ENCODE results near the gene DNAJC9. TPM values are rescaled to one million over a fixed set of nuclear protein-coding genes. Genes with fewer than 3 reads are reported as not detected.
A peak's percentile ranks its signal among the peaks of the same experiment; 100 is the strongest.

Gene DNAJC9
- polyA plus RNA-seq, 6 donors from 2014 or later = 20.7 to 33.2 (median 24.6) TPM

DNA sequence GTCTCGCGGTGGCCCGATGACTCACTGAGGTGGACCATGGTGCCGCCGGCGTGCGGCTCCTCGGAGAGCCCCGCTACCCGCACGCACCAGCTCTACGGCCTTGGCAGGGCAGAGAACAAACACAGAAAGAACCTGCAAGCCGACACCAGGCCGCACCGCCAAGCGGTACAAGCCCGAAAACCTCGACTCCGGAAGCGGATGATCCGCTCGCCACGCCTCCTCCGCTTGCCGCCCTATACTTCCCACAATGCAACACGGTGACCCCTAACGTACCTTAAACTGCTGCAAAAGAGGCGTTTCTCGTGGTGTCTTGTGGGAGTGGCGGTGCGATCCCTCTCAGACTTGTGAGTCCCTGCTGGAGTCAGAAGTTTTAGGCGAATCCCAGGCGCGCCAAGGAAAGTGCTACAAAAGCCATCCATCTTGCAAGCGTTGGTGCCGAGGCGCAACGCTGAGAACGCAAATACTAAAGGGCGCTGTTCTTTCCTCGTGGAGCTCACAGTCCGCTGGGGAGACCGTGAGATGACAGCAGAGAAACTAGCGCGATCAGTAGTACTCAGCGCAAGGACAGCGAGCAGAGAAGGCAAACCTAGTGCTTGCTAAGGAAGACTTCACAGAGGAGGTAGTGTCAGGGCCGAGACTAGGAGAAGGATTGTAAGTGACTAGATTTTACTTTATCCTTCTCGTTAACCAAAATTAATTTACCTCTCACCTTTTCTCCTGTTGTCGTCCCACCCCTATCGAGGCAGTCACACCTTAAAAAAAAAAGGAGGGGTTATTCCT lies 5.6 kb upstream of the DNAJC9 start, which contains the start of gene MRPS16:
Gene MRPS16, minus strand, starts transcription at position 200 of the 780 bp plus-strand sequence. Its CDS starts 162 bp downstream, at position 38.
- Mint-ChIP-seq H3K27me3 (no peaks in the 10 kb centered on the region), H3K4me3 (peak within 1 kb of the TSS; percentile 96 to 99 (median 98)), H3K27ac (peak within 1 kb of the TSS; percentile 89 to 98 (median 96)), H3K9me3 (no peaks in the 10 kb centered on the region), H3K4me1 (peaks cover 10 to 45% (median 32%) of the 10 kb centered on the region in 3 donors), H3K36me3 (no peaks in the 10 kb centered on the region)
- peak; percentile 93 for DNase-seq
- peak; percentile 89 to 92 for ATAC-seq (ENCODE audit: low read depth in 2 of 2)

- Mint-ChIP-seq H3K27me3 (no peaks in the 10 kb centered on the region), H3K27ac (peak overlapping the region; percentile 89 to 98 (median 96)), H3K4me1 (peaks cover 10 to 52% (median 38%) of the 10 kb centered on the region in 3 donors), H3K4me3 (peak overlapping the region; percentile 96 to 99 (median 98)), H3K9me3 (no peaks in the 10 kb centered on the region), H3K36me3 (no peaks in the 10 kb centered on the region)
- ATAC-seq (ENCODE audit: low read depth in 2 of 2) = peak in 1 of 2 donors; percentile 46
- no peak for DNase-seq
Measured at GRCh38 chr10:73251683-73252444, 4.8 kb upstream of the DNAJC9 start.

- Mint-ChIP-seq H3K9me3 (no peaks in the 10 kb centered on the region), H3K36me3 (peaks cover 0 to 3% of the 10 kb centered on the region in 2 donors), H3K27me3 (no peaks in the 10 kb centered on the region), H3K4me1 (peaks cover 15 to 82% (median 53%) of the 10 kb centered on the region in 3 donors), H3K4me3 (peak overlapping the region in 6 of 8 donors; percentile 22 to 96 (median 95)), H3K27ac (peak overlapping the region; percentile 12 to 93 (median 82))
- DNase-seq = no peak
- ATAC-seq (ENCODE audit: low read depth in 2 of 2) = no peak
Measured at GRCh38 chr10:73248259-73248724, 1.2 kb upstream of the DNAJC9 start.

GRCh38 chr10:73247509-73248258 lies 629 bp upstream of the DNAJC9 start:
- Mint-ChIP-seq H3K4me3 (peak overlapping the region; percentile 90 to 99 (median 96)), H3K36me3 (peaks cover 0 to 5% of the 10 kb centered on the region in 2 donors), H3K4me1 (peaks cover 15 to 76% (median 50%) of the 10 kb centered on the region in 3 donors), H3K27me3 (no peaks in the 10 kb centered on the region), H3K9me3 (no peaks in the 10 kb centered on the region), H3K27ac (peak overlapping the region; percentile 88 to 98 (median 96))
- no peak for DNase-seq
- no peak for ATAC-seq (ENCODE audit: low read depth in 2 of 2)

DNA sequence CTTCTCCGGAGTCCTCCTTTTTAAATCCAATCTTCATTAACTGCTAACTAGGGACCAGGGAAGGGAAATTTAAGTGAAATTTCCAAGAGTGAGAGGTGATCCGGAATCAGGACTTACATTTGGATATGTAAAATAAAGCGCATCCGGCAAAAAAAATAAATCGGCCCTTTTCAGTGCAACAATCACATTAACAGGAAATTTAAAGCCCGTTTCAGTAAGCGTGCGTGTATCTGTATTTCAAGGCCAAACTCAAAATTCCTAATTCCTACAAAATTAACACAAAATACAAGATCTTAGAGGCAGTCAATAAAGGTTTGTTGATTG lies 771 bp downstream of the DNAJC9 start:
- H3K4me1 Mint-ChIP-seq = peaks cover 10 to 64% (median 39%) of the 10 kb centered on the region in 3 donors
- H3K27ac Mint-ChIP-seq = peak overlapping the region; percentile 88 to 98 (median 96)
- no peaks in the 10 kb centered on the region for H3K9me3 Mint-ChIP-seq

DNA sequence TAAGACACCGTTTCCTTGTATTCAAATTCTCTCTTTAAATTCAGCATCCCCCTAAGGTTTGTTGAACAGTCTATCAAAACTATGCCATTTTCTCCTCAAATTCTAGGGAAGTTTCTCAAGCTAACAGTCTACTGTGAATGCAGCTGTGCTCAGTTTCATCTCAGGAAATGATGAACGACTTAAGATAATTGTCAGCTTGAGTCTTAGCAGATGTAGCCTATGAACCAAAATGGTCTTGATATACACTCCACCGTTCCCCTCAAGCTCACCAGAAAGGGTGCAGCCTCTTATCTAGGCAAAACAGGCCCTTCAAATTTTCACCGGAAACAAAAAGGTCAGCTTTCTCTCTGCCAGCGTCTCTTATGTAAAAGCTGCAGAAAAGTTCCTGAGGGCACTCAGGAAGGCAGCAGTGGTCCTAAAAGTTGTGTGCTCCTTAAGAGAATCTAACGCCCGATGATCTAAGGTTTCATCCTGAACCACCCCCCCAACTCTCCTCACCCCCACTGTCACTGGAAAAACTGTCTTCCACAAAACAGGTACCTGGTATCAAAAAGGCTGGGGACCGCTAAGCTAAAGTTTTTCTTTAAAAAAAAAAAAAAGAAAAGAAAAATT lies 2.1 kb downstream of the DNAJC9 start:
- Mint-ChIP-seq H3K36me3 (peaks cover 0 to 5% of the 10 kb centered on the region in 2 donors), H3K4me1 (peaks cover 6 to 52% (median 29%) of the 10 kb centered on the region in 3 donors), H3K27ac (peak overlapping the region in 3 of 6 donors; percentile 28 to 82 (median 42)), H3K9me3 (no peaks in the 10 kb centered on the region), H3K4me3 (peak overlapping the region in 3 of 8 donors; percentile 18 to 96 (median 20)), H3K27me3 (no peaks in the 10 kb centered on the region)
- no peak for ATAC-seq (ENCODE audit: low read depth in 2 of 2)
- no peak for DNase-seq

More for the DNA sequence above, 771 bp downstream of the DNAJC9 start:
- peaks cover 0 to 5% of the 10 kb centered on the region in 2 donors for H3K36me3 Mint-ChIP-seq
- DNase-seq (no peak), ATAC-seq (ENCODE audit: low read depth in 2 of 2) (no peak)
- peak overlapping the region; percentile 90 to 99 (median 96) for H3K4me3 Mint-ChIP-seq
- no peaks in the 10 kb centered on the region for H3K27me3 Mint-ChIP-seq

DNA sequence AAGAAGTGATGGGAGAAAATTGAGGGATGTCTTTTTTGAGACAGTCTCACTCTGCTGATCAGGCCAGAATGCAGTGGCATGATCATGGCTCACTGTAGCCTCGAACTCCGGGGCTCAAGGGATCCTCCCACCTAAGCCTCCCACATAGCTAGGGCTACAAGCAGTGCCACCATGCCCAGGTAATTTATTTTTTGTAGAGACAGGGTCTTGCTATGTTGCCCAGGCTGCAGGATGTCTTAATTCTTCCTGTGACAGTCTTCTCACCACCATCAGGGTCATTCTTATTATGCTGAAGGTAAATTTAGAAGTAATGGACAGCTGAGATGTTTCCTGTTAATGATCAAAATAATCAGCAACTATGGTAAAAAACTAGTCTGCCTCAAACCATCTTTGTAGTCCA lies 7.1 kb downstream of the DNAJC9 start:
- DNase-seq (no peak), ATAC-seq (ENCODE audit: low read depth in 2 of 2) (no peak)
- Mint-ChIP-seq H3K9me3 (no peaks in the 10 kb centered on the region), H3K36me3 (peaks cover 0 to 5% of the 10 kb centered on the region in 2 donors), H3K4me3 (no peak overlapping the region), H3K27ac (peak overlapping the region in 1 of 6 donors; percentile 26), H3K4me1 (peaks cover 0 to 14% (median 5%) of the 10 kb centered on the region in 3 donors), H3K27me3 (no peaks in the 10 kb centered on the region)

- Mint-ChIP-seq H3K9me3 (no peaks in the 10 kb centered on the region), H3K4me3 (no peak overlapping the region), H3K36me3 (peaks cover 0 to 5% of the 10 kb centered on the region in 2 donors)
Measured at GRCh38 chr10:73238990-73239566, 8.0 kb downstream of the DNAJC9 start.

DNA sequence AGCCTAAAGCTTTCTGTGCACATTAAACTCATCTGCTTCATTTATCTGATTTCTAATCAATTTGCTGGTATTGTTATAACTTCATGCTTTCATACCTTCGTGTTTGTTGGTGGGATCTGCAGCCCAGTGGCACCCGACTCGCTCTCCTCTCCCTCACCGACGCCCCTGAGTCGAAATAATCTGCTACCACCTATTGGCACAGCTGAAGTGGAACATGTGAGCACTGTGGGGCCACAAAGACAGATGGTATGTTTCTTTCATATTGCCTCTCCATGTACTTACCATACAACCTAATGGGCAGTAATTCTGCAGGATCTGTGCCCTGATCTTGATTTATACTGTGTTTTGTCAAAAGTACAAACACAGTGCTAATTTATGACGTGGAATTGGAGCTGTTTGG lies 12.4 kb downstream of the DNAJC9 start:
- Mint-ChIP-seq H3K4me1 (peaks cover 0 to 2% (median 0%) of the 10 kb centered on the region in 3 donors), H3K9me3 (no peaks in the 10 kb centered on the region), H3K4me3 (no peak overlapping the region), H3K27me3 (no peaks in the 10 kb centered on the region), H3K36me3 (peaks cover 0 to 10% of the 10 kb centered on the region in 2 donors), H3K27ac (peak overlapping the region in 3 of 6 donors; percentile 16 to 32 (median 21))
- ATAC-seq (ENCODE audit: low read depth in 2 of 2) = no peak
- no peak for DNase-seq

More at GRCh38 chr10:73238990-73239566, 8.0 kb downstream of the DNAJC9 start:
- peaks cover 0 to 7% (median 0%) of the 10 kb centered on the region in 3 donors for H3K4me1 Mint-ChIP-seq
- ATAC-seq (ENCODE audit: low read depth in 2 of 2) = no peak
- H3K27ac Mint-ChIP-seq = no peak overlapping the region
- no peak for DNase-seq
- H3K27me3 Mint-ChIP-seq = no peaks in the 10 kb centered on the region

DNA sequence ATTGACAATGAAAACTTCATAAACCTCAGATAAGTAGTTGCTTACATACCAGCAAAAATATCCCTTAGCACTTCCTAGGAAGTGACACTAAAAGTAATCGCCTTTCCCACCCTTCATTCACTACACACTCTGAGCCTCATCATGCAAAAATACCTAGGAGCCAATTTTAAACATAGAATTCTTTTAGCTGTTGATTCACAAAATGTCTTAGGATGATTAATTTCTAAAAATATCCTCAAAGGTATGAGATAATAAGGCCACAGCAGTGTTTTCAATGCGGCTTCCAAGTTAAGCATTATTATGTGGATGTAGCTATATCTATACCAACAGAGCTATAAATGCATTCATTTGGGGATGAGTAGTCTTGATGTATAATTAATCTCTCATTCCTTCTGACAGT lies 13.2 kb downstream of the DNAJC9 start:
- ATAC-seq (ENCODE audit: low read depth in 2 of 2) = no peak

GRCh38 chr10:73232887-73233286 lies 14.2 kb downstream of the DNAJC9 start:
- peaks cover 0 to 10% of the 10 kb centered on the region in 2 donors for H3K36me3 Mint-ChIP-seq
- peak overlapping the region in 1 of 6 donors; percentile 47 for H3K27ac Mint-ChIP-seq
- H3K4me3 Mint-ChIP-seq = no peak overlapping the region
- DNase-seq (no peak), ATAC-seq (ENCODE audit: low read depth in 2 of 2) (no peak)
- H3K27me3 Mint-ChIP-seq = no peaks in the 10 kb centered on the region
- peaks cover 0 to 2% (median 0%) of the 10 kb centered on the region in 3 donors for H3K4me1 Mint-ChIP-seq
- no peaks in the 10 kb centered on the region for H3K9me3 Mint-ChIP-seq

More for the DNA sequence above, 13.2 kb downstream of the DNAJC9 start:
- H3K27me3 Mint-ChIP-seq = no peaks in the 10 kb centered on the region
- no peak for DNase-seq
- H3K4me3 Mint-ChIP-seq = no peak overlapping the region
- H3K4me1 Mint-ChIP-seq = peaks cover 0 to 2% (median 0%) of the 10 kb centered on the region in 3 donors
- no peak overlapping the region for H3K27ac Mint-ChIP-seq
- peaks cover 0 to 10% of the 10 kb centered on the region in 2 donors for H3K36me3 Mint-ChIP-seq
- no peaks in the 10 kb centered on the region for H3K9me3 Mint-ChIP-seq

- Mint-ChIP-seq H3K4me1 (peaks cover 0 to 2% (median 0%) of the 10 kb centered on the region in 3 donors), H3K36me3 (peaks cover 0 to 10% of the 10 kb centered on the region in 2 donors), H3K9me3 (no peaks in the 10 kb centered on the region), H3K27me3 (no peaks in the 10 kb centered on the region), H3K27ac (peak overlapping the region in 3 of 6 donors; percentile 12 to 59 (median 12)), H3K4me3 (no peak overlapping the region)
- no peak for DNase-seq
- ATAC-seq (ENCODE audit: low read depth in 2 of 2) = no peak
Measured at GRCh38 chr10:73229567-73229966, 17.5 kb downstream of the DNAJC9 start.

All from naive B cell (primary cell).